ENCODE measurements around the gene MT1F. TPM values are rescaled to one million over a fixed set of nuclear protein-coding genes. Genes with fewer than 3 reads are reported as not detected.

MT1F gene
- polyA plus RNA-seq, 1 donor (not counting 4 experiments of a cell fraction or from before 2014, with no cell fraction given), result 2.3 TPM

GRCh38 chr16:56614549-56614991 lies 43.2 kb upstream of the MT1F start:
- Histone ChIP-seq H4K20me1 (ENCODE audit: control insufficient read depth, extremely low read depth, insufficient read depth, low read length) (no peaks in the 10 kb centered on the region), H3K4me2 (ENCODE audit: control insufficient read depth, extremely low read depth, insufficient read depth, low read depth, low read length) (peak overlapping the region; percentile 45), H3K9ac (ENCODE audit: control insufficient read depth, extremely low read depth, insufficient read depth, low read length) (no peak overlapping the region), H3K9me1 (ENCODE audit: control insufficient read depth, extremely low read depth, insufficient read depth, low read length) (no peaks in the 10 kb centered on the region), H2AFZ (ENCODE audit: control insufficient read depth, low read length) (no peak overlapping the region), H3K27me3 (ENCODE audit: control insufficient read depth, extremely low read depth, insufficient read depth, low read length) (no peaks in the 10 kb centered on the region), H3K79me2 (ENCODE audit: control insufficient read depth, insufficient read depth, low read length) (no peaks in the 10 kb centered on the region), H3K36me3 (ENCODE audit: control insufficient read depth in 2 of 2, extremely low read depth in 1 of 2, insufficient read depth in 2 of 2, low read length in 2 of 2) (no peaks in the 10 kb centered on the region), H3K9me3 (ENCODE audit: control insufficient read depth, low read depth, low read length) (no peaks in the 10 kb centered on the region), H3K4me3 (ENCODE audit: control insufficient read depth in 2 of 3, extremely low read depth in 1 of 3, insufficient read depth in 2 of 3, low read depth in 1 of 3, low read length in 3 of 3) (peak overlapping the region in 1 of 3 experiments; percentile 25), H3K4me1 (ENCODE audit: control insufficient read depth, extremely low read depth, insufficient read depth, low read length) (peaks cover 59% of the 10 kb centered on the region), H3K27ac (ENCODE audit: control insufficient read depth, insufficient read depth, low read length) (peak overlapping the region; percentile 65)
- no peak for TF ChIP-seq EZH2 (IDR thresholded peaks at IDR 0.05; ENCODE audit: low read length)
- TF ChIP-seq, protein P1, sequence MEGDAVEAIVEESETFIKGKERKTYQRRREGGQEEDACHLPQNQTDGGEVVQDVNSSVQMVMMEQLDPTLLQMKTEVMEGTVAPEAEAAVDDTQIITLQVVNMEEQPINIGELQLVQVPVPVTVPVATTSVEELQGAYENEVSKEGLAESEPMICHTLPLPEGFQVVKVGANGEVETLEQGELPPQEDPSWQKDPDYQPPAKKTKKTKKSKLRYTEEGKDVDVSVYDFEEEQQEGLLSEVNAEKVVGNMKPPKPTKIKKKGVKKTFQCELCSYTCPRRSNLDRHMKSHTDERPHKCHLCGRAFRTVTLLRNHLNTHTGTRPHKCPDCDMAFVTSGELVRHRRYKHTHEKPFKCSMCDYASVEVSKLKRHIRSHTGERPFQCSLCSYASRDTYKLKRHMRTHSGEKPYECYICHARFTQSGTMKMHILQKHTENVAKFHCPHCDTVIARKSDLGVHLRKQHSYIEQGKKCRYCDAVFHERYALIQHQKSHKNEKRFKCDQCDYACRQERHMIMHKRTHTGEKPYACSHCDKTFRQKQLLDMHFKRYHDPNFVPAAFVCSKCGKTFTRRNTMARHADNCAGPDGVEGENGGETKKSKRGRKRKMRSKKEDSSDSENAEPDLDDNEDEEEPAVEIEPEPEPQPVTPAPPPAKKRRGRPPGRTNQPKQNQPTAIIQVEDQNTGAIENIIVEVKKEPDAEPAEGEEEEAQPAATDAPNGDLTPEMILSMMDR (optimal IDR thresholded peaks at IDR 0.05 in 1 of 3, IDR thresholded peaks at IDR 0.05 in 1 of 3, conservative IDR thresholded peaks at IDR 0.05 in 1 of 3; ENCODE audit: extremely low read depth in 1 of 3, insufficient read depth in 2 of 3, low read length in 3 of 3), result no peak
- DNase-seq (ENCODE audit: low read depth, low spot score), result no peak
- FAIRE-seq, result peak; percentile 63
- dilution Hi-C loops (cut with MboI; ENCODE audit: extremely low pct_ligation_motif_present, low sequenced_read_pairs), result no loop called here

DNA sequence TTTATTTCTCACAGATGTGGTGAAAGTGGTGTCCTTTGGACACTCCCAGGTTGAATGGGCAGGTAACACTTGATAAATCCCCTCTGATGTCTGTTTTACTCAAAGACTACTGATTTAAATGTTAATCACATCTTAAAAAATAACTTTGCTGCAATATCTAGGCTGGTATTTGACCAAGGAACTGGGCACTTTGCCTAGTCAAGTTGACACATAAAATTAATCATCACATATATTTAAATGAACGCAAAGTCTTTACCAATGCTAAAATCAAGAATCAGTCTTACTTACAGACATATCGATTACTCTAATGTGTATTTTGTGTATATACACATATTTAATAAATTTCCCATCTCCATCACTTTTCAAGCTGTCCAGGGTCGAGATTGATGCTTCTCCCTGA lies 42.4 kb upstream of the MT1F start:
- Histone ChIP-seq H3K27ac (ENCODE audit: control insufficient read depth, insufficient read depth, low read length) (peak overlapping the region; percentile 65), H3K36me3 (ENCODE audit: control insufficient read depth in 2 of 2, extremely low read depth in 1 of 2, insufficient read depth in 2 of 2, low read length in 2 of 2) (no peaks in the 10 kb centered on the region), H3K9me3 (ENCODE audit: control insufficient read depth, low read depth, low read length) (no peaks in the 10 kb centered on the region), H3K9me1 (ENCODE audit: control insufficient read depth, extremely low read depth, insufficient read depth, low read length) (no peaks in the 10 kb centered on the region), H3K27me3 (ENCODE audit: control insufficient read depth, extremely low read depth, insufficient read depth, low read length) (no peaks in the 10 kb centered on the region), H3K4me1 (ENCODE audit: control insufficient read depth, extremely low read depth, insufficient read depth, low read length) (peaks cover 54% of the 10 kb centered on the region), H3K79me2 (ENCODE audit: control insufficient read depth, insufficient read depth, low read length) (no peaks in the 10 kb centered on the region), H3K4me2 (ENCODE audit: control insufficient read depth, extremely low read depth, insufficient read depth, low read depth, low read length) (peak overlapping the region; percentile 45), H3K4me3 (ENCODE audit: control insufficient read depth in 2 of 3, extremely low read depth in 1 of 3, insufficient read depth in 2 of 3, low read depth in 1 of 3, low read length in 3 of 3) (no peak overlapping the region), H2AFZ (ENCODE audit: control insufficient read depth, low read length) (no peak overlapping the region), H4K20me1 (ENCODE audit: control insufficient read depth, extremely low read depth, insufficient read depth, low read length) (no peaks in the 10 kb centered on the region), H3K9ac (ENCODE audit: control insufficient read depth, extremely low read depth, insufficient read depth, low read length) (no peak overlapping the region)
- dilution Hi-C loops (cut with MboI; ENCODE audit: extremely low pct_ligation_motif_present, low sequenced_read_pairs), result no loop called here
- FAIRE-seq, result no peak
- no peak for DNase-seq (ENCODE audit: low read depth, low spot score)
- TF ChIP-seq EZH2 (IDR thresholded peaks at IDR 0.05; ENCODE audit: low read length), result no peak
- TF ChIP-seq, protein P1 (optimal IDR thresholded peaks at IDR 0.05 in 1 of 3, IDR thresholded peaks at IDR 0.05 in 1 of 3, conservative IDR thresholded peaks at IDR 0.05 in 1 of 3; ENCODE audit: extremely low read depth in 1 of 3, insufficient read depth in 2 of 3, low read length in 3 of 3), result no peak
